ENCODE measurements around the gene AGAP1.

The AGAP1 gene

GRCh38 chr2:235508371-235509160 is 14.7 kb downstream of the AGAP1 start:
- DNase-seq (ENCODE audit: low read depth, low spot score), result no peak

- no peak for DNase-seq (ENCODE audit: low read depth, low spot score)
Observed at GRCh38 chr2:235510318-235510717, 16.5 kb downstream of the AGAP1 start.

- DNase-seq (ENCODE audit: low read depth, low spot score), result no peak
Observed at GRCh38 chr2:235511187-235511661, 17.4 kb downstream of the AGAP1 start.

- no peak for DNase-seq (ENCODE audit: low read depth, low spot score)
Observed at GRCh38 chr2:235511751-235512698, 18.2 kb downstream of the AGAP1 start.

- DNase-seq (ENCODE audit: low read depth, low spot score), result no peak
Observed at GRCh38 chr2:235512699-235513053, 18.8 kb downstream of the AGAP1 start.

GRCh38 chr2:235513984-235514626 is 20.3 kb downstream of the AGAP1 start:
- DNase-seq (ENCODE audit: low read depth, low spot score), result no peak

- no peak for DNase-seq (ENCODE audit: low read depth, low spot score)
Observed at GRCh38 chr2:235514627-235515363, 21.0 kb downstream of the AGAP1 start.

- no peak for DNase-seq (ENCODE audit: low read depth, low spot score)
Observed at GRCh38 chr2:235515364-235515742, 21.5 kb downstream of the AGAP1 start.

- no peak for DNase-seq (ENCODE audit: low read depth, low spot score)
Observed at GRCh38 chr2:235515821-235516220, 22.0 kb downstream of the AGAP1 start.

- no peak for DNase-seq (ENCODE audit: low read depth, low spot score)
Observed at GRCh38 chr2:235516257-235516656, 22.4 kb downstream of the AGAP1 start.

- no peak for DNase-seq (ENCODE audit: low read depth, low spot score)
Observed at GRCh38 chr2:235518322-235519090, 24.7 kb downstream of the AGAP1 start.

- no peak for DNase-seq (ENCODE audit: low read depth, low spot score)
Observed at GRCh38 chr2:235520787-235521186, 26.9 kb downstream of the AGAP1 start.

GRCh38 chr2:235521844-235522243 is 28.0 kb downstream of the AGAP1 start:
- no peak for DNase-seq (ENCODE audit: low read depth, low spot score)

GRCh38 chr2:235523021-235523420 is 29.2 kb downstream of the AGAP1 start:
- DNase-seq (ENCODE audit: low read depth, low spot score), result no peak

GRCh38 chr2:235523486-235524150 is 29.8 kb downstream of the AGAP1 start:
- no peak for DNase-seq (ENCODE audit: low read depth, low spot score)

GRCh38 chr2:235526166-235526565 is 32.3 kb downstream of the AGAP1 start:
- DNase-seq (ENCODE audit: low read depth, low spot score), result no peak

- no peak for DNase-seq (ENCODE audit: low read depth, low spot score)
Observed at GRCh38 chr2:235527806-235528469, 34.1 kb downstream of the AGAP1 start.

GRCh38 chr2:235529621-235530020 is 35.8 kb downstream of the AGAP1 start:
- DNase-seq (ENCODE audit: low read depth, low spot score), result no peak

GRCh38 chr2:235530735-235531134 is 36.9 kb downstream of the AGAP1 start:
- DNase-seq (ENCODE audit: low read depth, low spot score), result no peak

GRCh38 chr2:235532307-235532706 is 38.5 kb downstream of the AGAP1 start:
- no peak for DNase-seq (ENCODE audit: low read depth, low spot score)
